RWPE2 (cell line): ENCODE measurements around the gene YJEFN3.

Experiments
- ATAC-seq: fragments of 200-7000 bp; cut with Tn5 transposase; 3 replicates; pipeline ENCODE4 v1.9.1; 2021; ENCODE audit warnings: low read depth
- DNase-seq: peaks from one replicate; pipeline ENCODE4 v3.0.0-alpha.2; 2020; ENCODE audit warnings: low spot score
- H3K27ac ChIP-seq: fragments of 450-650 bp; 2 replicates; pipeline ENCODE4 v1.5.1; 2017; ENCODE audit warnings: mild to moderate bottlenecking; ENCODE audit not compliant: poor library complexity, severe bottlenecking
- H3K27me3 ChIP-seq: fragments of 250-450 bp; sonication (Bioruptor Pico); 2 replicates; pipeline ENCODE4 v1.5.1; 2021; ENCODE audit warnings: mild to moderate bottlenecking, moderate library complexity; ENCODE audit not compliant: insufficient read depth, poor library complexity, severe bottlenecking
- H3K36me3 ChIP-seq: fragments of 250-450 bp; sonication (Bioruptor Pico); 2 replicates; pipeline ENCODE4 v1.5.1; 2020; ENCODE audit warnings: low read depth, mild to moderate bottlenecking, moderate library complexity
- H3K4me1 ChIP-seq: fragments of 250-450 bp; sonication (Bioruptor Pico); 2 replicates; pipeline ENCODE4 v1.5.1; 2021; ENCODE audit warnings: mild to moderate bottlenecking, moderate library complexity; ENCODE audit not compliant: insufficient read depth, poor library complexity, severe bottlenecking
- H3K4me3 ChIP-seq: fragments of 250-450 bp; sonication (Bioruptor Pico); 2 replicates; pipeline ENCODE4 v1.5.1; 2021; ENCODE audit warnings: mild to moderate bottlenecking, moderate library complexity; ENCODE audit not compliant: severe bottlenecking
- H3K9me3 ChIP-seq: fragments of 250-450 bp; sonication (Bioruptor Pico); 2 replicates; pipeline ENCODE4 v1.5.1; 2021; ENCODE audit warnings: mild to moderate bottlenecking, moderate library complexity; ENCODE audit not compliant: severe bottlenecking
- CTCF ChIP-seq: fragments of 450-650 bp; IDR thresholded peaks from one replicate; pipeline ENCODE4 v1.5.1; 2017; ENCODE audit warnings: mild to moderate bottlenecking, moderate library complexity; ENCODE audit not compliant: poor library complexity, severe bottlenecking

Gene YJEFN3

GRCh38 chr19:19514881-19515641, 13.7 kb upstream of the YJEFN3 start, which contains the start of gene TSSK6:
TSSK6 (minus strand) TSS chr19:19515548; CDS start chr19:19515427, 121 bp downstream.
- no peaks in the 10 kb centered on the region for H3K4me1 ChIP-seq
- H3K36me3 ChIP-seq = peaks cover 10% of the 10 kb centered on the region
- peak within 1 kb of the TSS; percentile 50 for H3K27ac ChIP-seq
- H3K9me3 ChIP-seq = peaks cover 2% of the 10 kb centered on the region
- TF ChIP-seq CTCF = no peak
- ATAC-seq (no peak), DNase-seq (no peak)
- H3K4me3 ChIP-seq = peak within 1 kb of the TSS; percentile 64
- no peaks in the 10 kb centered on the region for H3K27me3 ChIP-seq

GRCh38 chr19:19515642-19516519, 12.8 kb upstream of the YJEFN3 start, which contains the start of gene NDUFA13:
NDUFA13 (plus strand) TSS chr19:19516225; CDS start chr19:19516239, 14 bp downstream.
- no peaks in the 10 kb centered on the region for H3K27me3 ChIP-seq
- TF ChIP-seq CTCF = peak; percentile 34
- peak within 1 kb of the TSS; percentile 50 for H3K27ac ChIP-seq
- peaks cover 2% of the 10 kb centered on the region for H3K9me3 ChIP-seq
- DNase-seq = peak; percentile 86
- peak; percentile 87 for ATAC-seq
- no peaks in the 10 kb centered on the region for H3K4me1 ChIP-seq
- peak within 1 kb of the TSS; percentile 64 for H3K4me3 ChIP-seq
- H3K36me3 ChIP-seq = peaks cover 18% of the 10 kb centered on the region

GRCh38 chr19:19517235-19517619, 11.5 kb upstream of the YJEFN3 start:
- Histone ChIP-seq H3K4me3 (peak overlapping the region; percentile 64), H3K27ac (no peak overlapping the region), H3K4me1 (no peaks in the 10 kb centered on the region), H3K36me3 (peaks cover 26% of the 10 kb centered on the region), H3K9me3 (peaks cover 2% of the 10 kb centered on the region), H3K27me3 (no peaks in the 10 kb centered on the region)
- no peak for DNase-seq
- no peak for ATAC-seq
- no peak for TF ChIP-seq CTCF

- no peak for TF ChIP-seq CTCF
- Histone ChIP-seq H3K27me3 (no peaks in the 10 kb centered on the region), H3K36me3 (peaks cover 32% of the 10 kb centered on the region), H3K27ac (no peak overlapping the region), H3K4me1 (no peaks in the 10 kb centered on the region), H3K9me3 (no peaks in the 10 kb centered on the region), H3K4me3 (no peak overlapping the region)
- ATAC-seq (no peak), DNase-seq (no peak)
Measured at GRCh38 chr19:19520989-19521388, 7.7 kb upstream of the YJEFN3 start.
